Measurements from ENCODE around the gene MRPL36. TPM values are rescaled to one million over a fixed set of nuclear protein-coding genes. Genes with fewer than 3 reads are reported as not detected.

The MRPL36 gene
- total RNA-seq, 3 donors from 2014 or later, result 33.5 to 46.2 (median 41.6) TPM

- intact Hi-C loops (cut with DNase I; ENCODE audit: low total_unique reads), result no loop called here
- peak in 1 of 2 donors; percentile 47 for DNase-seq (ENCODE audit: low spot score in 2 of 2)
- H3K27me3 ChIP-seq, result no peaks in the 10 kb centered on the region
Observed at GRCh38 chr5:1779782-1780613, 19.6 kb downstream of the MRPL36 start.

GRCh38 chr5:1779021-1779680 is 20.5 kb downstream of the MRPL36 start:
- peak in 1 of 2 donors; percentile 24 for DNase-seq (ENCODE audit: low spot score in 2 of 2)
- intact Hi-C loops (cut with DNase I; ENCODE audit: low total_unique reads), result no loop called here

More at GRCh38 chr5:1779782-1780613, 19.6 kb downstream of the MRPL36 start:
- H3K36me3 ChIP-seq, result no peaks in the 10 kb centered on the region
- H3K4me3 ChIP-seq, result no peak overlapping the region
- H3K4me1 ChIP-seq, result no peaks in the 10 kb centered on the region
- TF ChIP-seq POLR2AphosphoS5 (IDR thresholded peaks at IDR 0.05) (no peak), POLR2A (IDR thresholded peaks at IDR 0.05) (no peak), CTCF (IDR thresholded peaks at IDR 0.05) (no peak)
- H3K27ac ChIP-seq, result peak overlapping the region in 1 of 2 donors; percentile 25
- H3K9me3 ChIP-seq, result no peaks in the 10 kb centered on the region

GRCh38 chr5:1778138-1779020 is 21.3 kb downstream of the MRPL36 start:
- Histone ChIP-seq H3K4me1 (no peaks in the 10 kb centered on the region), H3K36me3 (no peaks in the 10 kb centered on the region), H3K4me3 (no peak overlapping the region), H3K9me3 (no peaks in the 10 kb centered on the region), H3K27me3 (no peaks in the 10 kb centered on the region), H3K27ac (no peak overlapping the region)
- TF ChIP-seq POLR2AphosphoS5 (IDR thresholded peaks at IDR 0.05) (no peak), POLR2A (IDR thresholded peaks at IDR 0.05) (no peak), CTCF (IDR thresholded peaks at IDR 0.05) (no peak)
- intact Hi-C loops (cut with DNase I; ENCODE audit: low total_unique reads), result no loop called here
- DNase-seq (ENCODE audit: low spot score in 2 of 2), result peak in 1 of 2 donors; percentile 43

More at GRCh38 chr5:1779021-1779680, 20.5 kb downstream of the MRPL36 start:
- no peaks in the 10 kb centered on the region for H3K27me3 ChIP-seq
- H3K9me3 ChIP-seq, result no peaks in the 10 kb centered on the region
- H3K4me1 ChIP-seq, result no peaks in the 10 kb centered on the region
- TF ChIP-seq POLR2A (IDR thresholded peaks at IDR 0.05), result no peak
- no peak for TF ChIP-seq CTCF (IDR thresholded peaks at IDR 0.05)
- TF ChIP-seq POLR2AphosphoS5 (IDR thresholded peaks at IDR 0.05), result no peak
- no peaks in the 10 kb centered on the region for H3K36me3 ChIP-seq
- no peak overlapping the region for H3K4me3 ChIP-seq
- H3K27ac ChIP-seq, result no peak overlapping the region

- DNase-seq (ENCODE audit: low spot score in 2 of 2), result peak in 1 of 2 donors; percentile 38
- H3K4me3 ChIP-seq, result no peak overlapping the region
- H3K4me1 ChIP-seq, result no peaks in the 10 kb centered on the region
- no peaks in the 10 kb centered on the region for H3K9me3 ChIP-seq
- H3K27me3 ChIP-seq, result no peaks in the 10 kb centered on the region
- no peaks in the 10 kb centered on the region for H3K36me3 ChIP-seq
- intact Hi-C loops (cut with DNase I; ENCODE audit: low total_unique reads), result no loop called here
- no peak overlapping the region for H3K27ac ChIP-seq
- TF ChIP-seq POLR2AphosphoS5 (IDR thresholded peaks at IDR 0.05), result no peak
- no peak for TF ChIP-seq POLR2A (IDR thresholded peaks at IDR 0.05)
- no peak for TF ChIP-seq CTCF (IDR thresholded peaks at IDR 0.05)
Observed at GRCh38 chr5:1777281-1778137, 22.1 kb downstream of the MRPL36 start.

Measured in breast epithelium (tissue), 4 donors.